Stomach (tissue), 4 donors: ENCODE data around the gene DYNC1LI1.

Experiments
- EP300 ChIP-seq: sonication (generic); formaldehyde crosslinking; IDR thresholded peaks from one replicate; pipeline ENCODE4 v1.6.1; 2017; ENCODE audit warnings: antibody characterized with exemption
- POLR2A ChIP-seq, 4 donors: fragments of 450-650 bp; IDR thresholded peaks; one replicate each; pipeline ENCODE4 v1.6.1; 2016; ENCODE audit warnings: antibody characterized with exemption in 4 of 4, control low read depth in 2 of 4, mild to moderate bottlenecking in 1 of 4, moderate library complexity in 1 of 4
- POLR2AphosphoS5 ChIP-seq, 3 donors: sonication (generic); formaldehyde crosslinking; IDR thresholded peaks; one replicate each; pipeline ENCODE4 v1.6.1; 2016; ENCODE audit warnings: antibody characterized with exemption in 3 of 3
- TF ChIP-seq, protein P1 (sequence below), 7 experiments: fragments of 450-650 bp in 4 of 7; fragments of 200-600 bp in 3 of 7; sonication (generic) in 3 of 7; IDR thresholded peaks; one replicate each; pipeline ENCODE4 v1.5.1; 2016 to 2019; ENCODE audit warnings: antibody characterized with exemption in 7 of 7, control low read depth in 2 of 7, mild to moderate bottlenecking in 1 of 7

DNA sequence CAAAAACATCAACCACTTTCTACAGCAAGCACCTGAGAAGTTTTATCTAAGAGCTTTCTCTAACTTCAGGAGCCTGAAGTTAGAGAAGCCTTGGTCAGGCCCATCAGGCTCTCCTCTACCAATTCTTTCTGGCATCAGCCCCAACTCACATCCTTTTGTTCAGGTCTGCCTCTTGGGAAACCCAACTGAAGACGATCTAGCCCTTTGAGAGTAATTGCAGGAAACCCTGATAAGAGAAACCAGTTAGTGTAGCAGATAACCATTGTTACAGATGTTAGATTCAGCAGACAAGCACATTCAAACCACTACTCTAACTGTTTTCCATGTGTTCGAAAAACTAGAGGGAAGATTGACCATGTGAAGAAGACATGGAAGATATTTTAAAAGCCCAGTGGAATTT is 27.0 kb upstream of the DYNC1LI1 start:
- TF ChIP-seq POLR2A (IDR thresholded peaks at IDR 0.05) (no peak), POLR2AphosphoS5 (IDR thresholded peaks at IDR 0.05) (no peak), EP300 (no peak)
- TF ChIP-seq, protein P1, sequence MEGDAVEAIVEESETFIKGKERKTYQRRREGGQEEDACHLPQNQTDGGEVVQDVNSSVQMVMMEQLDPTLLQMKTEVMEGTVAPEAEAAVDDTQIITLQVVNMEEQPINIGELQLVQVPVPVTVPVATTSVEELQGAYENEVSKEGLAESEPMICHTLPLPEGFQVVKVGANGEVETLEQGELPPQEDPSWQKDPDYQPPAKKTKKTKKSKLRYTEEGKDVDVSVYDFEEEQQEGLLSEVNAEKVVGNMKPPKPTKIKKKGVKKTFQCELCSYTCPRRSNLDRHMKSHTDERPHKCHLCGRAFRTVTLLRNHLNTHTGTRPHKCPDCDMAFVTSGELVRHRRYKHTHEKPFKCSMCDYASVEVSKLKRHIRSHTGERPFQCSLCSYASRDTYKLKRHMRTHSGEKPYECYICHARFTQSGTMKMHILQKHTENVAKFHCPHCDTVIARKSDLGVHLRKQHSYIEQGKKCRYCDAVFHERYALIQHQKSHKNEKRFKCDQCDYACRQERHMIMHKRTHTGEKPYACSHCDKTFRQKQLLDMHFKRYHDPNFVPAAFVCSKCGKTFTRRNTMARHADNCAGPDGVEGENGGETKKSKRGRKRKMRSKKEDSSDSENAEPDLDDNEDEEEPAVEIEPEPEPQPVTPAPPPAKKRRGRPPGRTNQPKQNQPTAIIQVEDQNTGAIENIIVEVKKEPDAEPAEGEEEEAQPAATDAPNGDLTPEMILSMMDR (IDR thresholded peaks at IDR 0.05) = no peak
